GM19193 (cell line): ENCODE results near the gene CACNA1I.

Experiments used
- POLR2A ChIP-seq: IDR thresholded peaks from 4 replicates; pipeline ENCODE4 v1.6.1; 2011; ENCODE audit not compliant: insufficient read depth, insufficient read length; ENCODE audit errors: extremely low read depth

Gene CACNA1I

DNA sequence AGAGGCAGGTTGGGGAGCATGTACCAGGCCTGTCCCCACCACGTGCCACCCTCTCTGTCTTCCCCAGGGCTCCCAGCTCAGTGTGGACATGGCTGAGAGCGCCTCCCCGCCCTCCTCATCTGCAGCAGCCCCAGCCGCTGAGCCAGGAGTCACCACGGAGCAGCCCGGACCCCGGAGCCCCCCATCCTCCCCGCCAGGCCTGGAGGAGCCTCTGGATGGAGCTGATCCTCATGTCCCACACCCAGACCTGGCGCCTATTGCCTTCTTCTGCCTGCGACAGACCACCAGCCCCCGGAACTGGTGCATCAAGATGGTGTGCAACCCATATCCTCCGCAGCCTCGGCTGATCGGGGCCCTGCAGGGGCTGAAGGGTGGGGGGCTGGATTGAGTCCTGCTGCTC, at the start of gene CACNA1I:
Gene CACNA1I, plus strand, starts transcription at position 89 of the 400 bp plus-strand sequence. Its CDS starts 0 bp downstream, at position 89.
- no peak for TF ChIP-seq POLR2A

DNA sequence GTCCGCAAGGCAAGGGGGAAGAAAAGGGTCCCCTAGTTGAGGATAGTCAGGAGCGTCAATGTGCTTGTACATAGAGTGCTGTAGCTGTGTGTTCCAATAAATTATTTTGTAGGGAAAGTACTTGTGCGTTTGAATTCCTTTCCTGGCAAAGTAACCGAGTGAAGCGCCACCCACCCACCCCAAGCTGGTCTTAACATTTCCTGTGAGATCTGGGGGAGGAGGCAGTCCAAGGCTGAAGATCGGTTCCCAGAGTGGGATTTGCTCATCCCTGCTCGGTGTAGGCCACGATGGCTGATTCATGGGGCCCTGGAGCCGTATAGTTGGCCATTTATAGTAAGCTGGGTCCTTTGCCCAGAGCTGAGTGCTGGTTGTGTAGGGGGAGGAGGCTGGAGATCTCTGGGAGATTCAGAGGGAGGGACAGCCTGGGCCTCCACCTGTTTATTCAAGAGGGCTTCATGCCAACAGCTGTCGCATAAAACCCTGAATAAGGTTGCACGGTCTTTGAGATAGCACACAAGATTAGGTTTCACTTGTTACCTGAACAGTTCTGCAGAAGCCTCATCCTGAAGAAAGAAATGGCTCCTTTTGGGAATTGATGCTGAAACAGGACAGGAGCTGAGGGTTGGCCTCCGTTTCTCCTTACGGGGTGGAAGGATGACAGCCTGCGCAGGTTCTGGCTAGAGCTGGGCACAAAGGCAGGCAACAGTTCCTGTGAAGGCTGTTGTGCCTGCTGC, 47.8 kb upstream of the CACNA1I start:
- peak; percentile 68 for TF ChIP-seq POLR2A

DNA sequence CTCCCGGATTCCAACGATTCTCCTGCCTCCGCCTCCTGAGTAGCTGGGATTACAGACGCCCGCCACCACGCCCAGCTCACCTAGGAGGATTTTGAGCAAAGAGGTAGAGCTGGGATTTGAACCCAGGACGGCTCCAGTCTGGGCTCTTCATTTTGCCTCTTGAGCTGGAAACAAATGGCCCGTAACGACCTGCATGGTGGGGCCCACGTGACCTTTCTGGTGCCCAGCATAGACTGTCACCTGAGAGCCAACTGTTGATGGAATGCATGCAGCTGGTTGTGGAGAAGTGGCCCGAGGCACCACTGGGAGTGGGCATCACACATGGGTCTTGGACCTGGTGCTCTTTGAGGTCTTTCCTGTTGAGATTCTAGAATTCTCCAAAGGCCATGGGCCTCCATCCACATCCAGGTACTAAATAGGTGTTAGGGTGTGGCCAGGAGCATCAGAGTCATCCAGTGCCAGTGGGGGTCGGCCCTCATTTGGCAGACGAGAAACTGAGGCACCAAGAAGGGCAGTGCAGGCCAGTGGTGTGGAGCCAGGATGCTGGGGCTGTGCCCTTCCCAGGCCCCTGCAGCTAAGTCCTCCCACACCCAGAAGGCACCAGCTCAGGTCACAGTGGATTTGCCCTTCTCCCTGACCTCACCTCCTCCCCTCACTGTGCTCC, 46.3 kb upstream of the CACNA1I start:
- TF ChIP-seq POLR2A, result peak; percentile 51

DNA sequence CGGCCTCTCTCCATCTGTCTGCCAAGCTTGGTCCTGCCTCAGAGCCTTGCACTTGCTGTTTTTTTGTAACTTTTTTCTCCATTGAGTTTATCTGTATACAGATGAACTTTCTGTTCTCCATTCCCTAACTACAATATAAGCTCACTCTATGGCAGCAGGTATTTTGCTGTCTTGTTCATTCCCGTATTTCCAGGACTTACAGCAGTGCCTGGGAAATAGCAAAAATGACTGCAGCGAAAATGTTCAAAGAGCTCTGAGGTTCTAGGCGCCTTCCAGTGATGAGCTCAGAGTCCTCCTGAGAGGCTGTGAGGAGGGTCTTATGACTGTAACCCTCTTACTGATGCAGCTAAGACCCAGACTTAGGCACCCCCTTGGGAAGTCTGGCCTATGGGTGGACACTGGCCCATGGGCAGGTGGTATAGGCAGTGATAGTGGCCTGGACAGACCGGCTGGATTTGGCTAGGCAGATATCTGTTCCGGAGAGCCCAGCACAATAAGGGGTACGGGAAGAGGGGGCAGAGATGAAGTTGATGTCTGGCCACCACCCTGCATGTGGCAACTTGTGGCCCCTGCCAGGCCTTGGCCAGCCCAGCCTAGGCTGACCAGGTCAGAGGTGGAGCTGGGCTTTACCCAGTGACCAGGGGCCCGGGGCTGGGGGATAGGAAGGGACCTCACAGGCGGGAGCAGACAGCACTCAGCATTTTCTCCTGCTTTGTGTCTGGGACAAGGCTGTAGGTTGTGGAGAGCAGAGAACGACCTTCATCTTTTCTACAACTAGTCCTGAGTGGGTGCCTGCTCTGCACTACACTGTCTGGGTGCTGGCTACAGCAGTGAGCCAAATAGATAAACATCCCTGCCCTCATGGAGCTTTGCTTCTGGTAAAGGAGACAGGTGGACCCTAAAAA, 45.5 kb upstream of the CACNA1I start:
- TF ChIP-seq POLR2A, result peak; percentile 35

DNA sequence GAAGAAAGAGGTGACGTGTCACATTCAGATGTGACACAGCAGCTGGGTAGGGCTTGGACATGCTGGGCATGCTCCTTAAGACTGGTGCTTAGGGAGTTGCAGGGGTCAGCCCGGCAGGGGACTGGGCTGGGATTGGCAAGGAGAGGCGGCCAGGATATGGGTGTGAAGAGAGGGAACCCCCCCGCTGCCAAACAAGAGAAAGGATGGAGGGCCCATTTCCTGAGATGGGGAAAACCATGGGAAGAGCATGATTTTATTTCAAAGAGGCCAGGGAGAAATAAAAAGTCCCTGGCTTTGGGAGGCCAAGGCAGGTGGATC, 44.9 kb upstream of the CACNA1I start:
- no peak for TF ChIP-seq POLR2A

DNA sequence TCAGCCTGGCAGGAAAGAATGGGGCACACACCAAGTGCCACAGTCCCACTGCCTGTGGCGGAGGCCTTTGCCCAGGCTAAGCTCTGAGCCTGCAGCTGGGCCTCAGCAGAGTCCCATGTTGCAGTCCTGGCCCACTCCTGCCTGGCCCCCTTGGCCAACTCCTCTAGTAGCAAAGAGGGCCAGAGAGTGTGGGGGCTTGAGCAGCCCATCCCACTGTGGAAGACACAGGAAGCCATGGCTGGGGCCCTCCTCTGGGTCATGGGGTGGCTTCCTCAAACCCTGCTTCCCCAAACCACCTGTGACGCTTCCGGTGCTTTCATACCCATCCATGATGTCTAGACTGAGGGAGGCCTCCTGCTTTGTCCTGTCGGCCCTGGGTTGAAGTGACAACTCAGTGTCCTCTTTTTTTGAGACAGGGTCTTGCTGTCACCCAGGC, 43.8 kb upstream of the CACNA1I start:
- peak; percentile 38 for TF ChIP-seq POLR2A

DNA sequence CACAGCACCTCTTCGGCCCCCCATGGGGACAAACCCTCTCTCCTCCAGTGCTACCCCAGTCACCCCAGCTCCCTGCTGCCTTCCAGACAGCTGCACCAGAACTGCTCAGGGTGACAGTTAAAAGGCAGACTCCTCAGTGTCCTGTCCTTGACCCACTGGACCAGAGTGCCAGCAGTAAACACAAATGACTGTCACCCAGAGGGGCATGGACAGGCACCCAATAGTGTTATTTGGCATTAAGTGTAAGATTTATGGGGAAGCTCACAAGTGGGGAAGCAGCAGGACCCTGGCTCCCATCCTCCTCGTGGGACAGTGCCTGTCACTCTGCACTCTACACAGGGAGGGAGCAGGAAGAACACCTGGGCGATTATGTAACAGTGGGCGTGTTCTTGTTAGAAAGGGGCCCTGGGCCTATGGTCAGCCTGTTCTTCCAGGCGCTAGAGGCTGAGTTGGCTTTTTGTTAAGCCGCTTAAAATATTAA, 43.0 kb upstream of the CACNA1I start:
- no peak for TF ChIP-seq POLR2A

DNA sequence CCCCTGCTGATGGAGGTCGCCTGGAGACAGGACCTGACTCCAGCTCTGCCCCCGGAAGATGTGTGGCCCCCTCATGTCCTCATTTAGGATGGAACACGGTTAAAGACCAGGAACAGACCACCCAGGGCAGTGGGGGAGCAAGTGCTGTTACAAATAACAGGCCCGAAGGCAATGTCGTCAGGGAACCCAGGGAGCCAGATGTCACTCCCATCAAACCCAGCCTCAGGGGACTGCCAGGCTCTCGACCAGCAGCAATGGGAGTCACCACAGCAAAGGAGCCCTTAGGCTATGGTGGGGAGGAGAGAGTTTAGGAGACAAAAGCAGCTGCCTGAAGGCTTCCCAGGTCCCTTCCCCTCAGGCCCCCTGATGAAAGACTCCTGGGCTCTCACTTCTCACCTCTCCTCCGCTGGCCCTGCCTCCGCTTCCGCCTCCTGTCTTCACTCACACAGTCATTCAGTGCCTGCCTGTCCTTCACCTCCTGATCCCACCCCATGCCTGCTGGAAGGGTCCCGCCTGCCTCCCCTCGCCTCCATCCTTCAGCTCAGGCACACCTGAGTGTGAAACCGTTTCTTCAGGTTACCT, 42.4 kb upstream of the CACNA1I start:
- peak; percentile 8 for TF ChIP-seq POLR2A

DNA sequence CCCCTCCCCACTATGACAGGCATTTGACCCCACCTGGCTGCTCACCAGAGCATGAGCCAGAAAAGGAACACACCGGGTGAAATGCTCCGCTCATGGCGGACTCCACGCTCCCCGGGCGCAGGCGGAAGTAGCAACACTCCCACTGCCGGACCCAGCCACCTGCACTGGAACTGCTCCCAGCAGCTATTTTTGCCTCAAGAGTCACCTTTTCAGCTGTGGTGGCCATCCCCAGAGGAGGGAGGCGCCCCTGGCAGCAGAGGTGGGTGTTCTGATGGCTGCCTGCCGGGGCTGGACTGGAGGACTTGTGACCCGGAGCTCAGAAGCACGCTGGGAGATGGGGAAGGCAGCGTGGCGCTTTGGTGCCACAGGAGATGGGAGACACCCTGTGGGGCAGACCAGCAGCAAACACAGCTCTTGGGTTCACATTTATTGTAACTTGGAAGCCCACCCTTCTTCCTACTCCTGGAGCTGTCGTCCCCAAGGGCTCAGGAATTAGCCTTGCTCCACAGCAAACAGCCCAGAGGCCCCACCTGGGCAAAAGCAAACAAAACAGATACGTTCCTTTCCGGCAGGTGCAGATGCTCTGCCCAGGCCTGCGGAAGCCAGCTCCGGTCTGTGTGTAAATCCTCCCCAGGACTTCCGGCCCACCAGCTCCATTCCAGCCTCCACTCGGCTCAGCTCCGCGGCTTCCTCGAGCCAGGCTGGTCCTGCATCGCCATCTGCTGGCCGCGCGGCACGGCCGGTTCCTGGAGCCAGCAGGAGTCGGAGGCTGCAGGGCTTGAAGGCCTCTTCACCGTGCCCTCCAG, 41.7 kb upstream of the CACNA1I start:
- peak; percentile 31 for TF ChIP-seq POLR2A

DNA sequence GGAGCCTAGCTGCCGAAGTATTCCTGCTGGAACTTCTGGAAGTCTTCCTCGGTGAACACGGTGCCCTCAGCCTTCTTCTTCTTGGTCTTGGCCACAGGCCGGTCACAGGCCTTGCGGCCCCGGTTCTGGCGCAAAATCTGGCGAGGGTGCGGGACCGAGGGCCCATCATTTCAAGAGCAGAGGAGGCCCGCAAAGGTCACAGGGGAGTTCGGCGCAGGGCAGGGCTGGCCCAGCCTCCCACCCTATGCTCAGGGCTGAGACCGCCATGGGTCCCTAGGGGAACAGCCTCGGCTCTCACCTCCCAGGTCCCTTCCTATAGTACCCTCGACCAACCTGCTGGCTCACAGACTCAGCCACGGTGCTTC, 41.1 kb upstream of the CACNA1I start:
- no peak for TF ChIP-seq POLR2A

DNA sequence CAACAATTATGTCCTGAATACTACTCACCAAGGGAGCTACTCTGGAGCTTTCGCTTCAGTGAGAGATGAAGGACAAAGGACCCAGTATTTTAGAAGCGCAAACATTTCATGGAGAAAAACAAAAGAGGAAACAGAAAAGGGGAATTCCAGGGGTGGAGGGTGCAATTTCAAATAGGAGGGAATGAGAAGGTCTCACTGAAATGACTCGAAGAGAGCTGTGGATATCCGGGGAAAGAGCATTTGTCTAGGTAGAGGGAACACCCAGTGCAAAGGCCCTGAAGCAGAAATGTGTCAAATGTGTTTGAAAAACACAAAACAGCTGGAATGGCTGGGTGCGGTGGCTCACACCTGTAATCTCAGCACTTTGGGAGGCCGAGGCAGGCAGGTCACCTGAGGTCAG, 40.4 kb upstream of the CACNA1I start:
- TF ChIP-seq POLR2A, result no peak

DNA sequence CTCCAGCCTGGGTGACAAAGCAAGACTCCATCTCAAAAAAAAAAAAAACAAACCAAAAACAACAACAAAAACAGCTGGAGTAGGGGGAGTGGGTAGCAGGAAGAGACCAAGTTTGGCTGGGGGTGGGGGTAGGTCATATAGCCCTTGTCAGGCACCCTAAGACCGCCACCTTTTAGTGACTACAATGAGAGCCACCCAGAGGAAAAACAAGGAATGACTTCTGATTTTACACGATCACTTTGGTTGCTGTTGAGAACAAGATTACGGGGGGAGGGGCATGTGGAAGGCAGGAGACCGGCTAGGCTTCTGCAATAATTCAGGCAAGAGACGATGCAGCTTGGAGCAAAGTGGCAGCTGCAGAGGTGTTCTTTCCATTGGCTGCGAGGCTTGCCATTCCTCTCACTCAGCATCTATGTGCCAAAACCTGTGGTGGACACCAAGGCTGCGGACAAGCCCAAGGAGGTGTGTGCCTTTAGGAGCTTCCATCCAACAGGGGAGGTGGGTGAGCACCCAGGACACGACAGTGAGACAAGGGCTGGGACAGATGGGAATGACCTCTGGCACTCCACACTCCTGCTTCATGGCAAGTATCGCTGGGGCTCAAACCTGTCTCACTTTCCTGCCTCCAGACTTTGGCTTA, 39.7 kb upstream of the CACNA1I start:
- no peak for TF ChIP-seq POLR2A

DNA sequence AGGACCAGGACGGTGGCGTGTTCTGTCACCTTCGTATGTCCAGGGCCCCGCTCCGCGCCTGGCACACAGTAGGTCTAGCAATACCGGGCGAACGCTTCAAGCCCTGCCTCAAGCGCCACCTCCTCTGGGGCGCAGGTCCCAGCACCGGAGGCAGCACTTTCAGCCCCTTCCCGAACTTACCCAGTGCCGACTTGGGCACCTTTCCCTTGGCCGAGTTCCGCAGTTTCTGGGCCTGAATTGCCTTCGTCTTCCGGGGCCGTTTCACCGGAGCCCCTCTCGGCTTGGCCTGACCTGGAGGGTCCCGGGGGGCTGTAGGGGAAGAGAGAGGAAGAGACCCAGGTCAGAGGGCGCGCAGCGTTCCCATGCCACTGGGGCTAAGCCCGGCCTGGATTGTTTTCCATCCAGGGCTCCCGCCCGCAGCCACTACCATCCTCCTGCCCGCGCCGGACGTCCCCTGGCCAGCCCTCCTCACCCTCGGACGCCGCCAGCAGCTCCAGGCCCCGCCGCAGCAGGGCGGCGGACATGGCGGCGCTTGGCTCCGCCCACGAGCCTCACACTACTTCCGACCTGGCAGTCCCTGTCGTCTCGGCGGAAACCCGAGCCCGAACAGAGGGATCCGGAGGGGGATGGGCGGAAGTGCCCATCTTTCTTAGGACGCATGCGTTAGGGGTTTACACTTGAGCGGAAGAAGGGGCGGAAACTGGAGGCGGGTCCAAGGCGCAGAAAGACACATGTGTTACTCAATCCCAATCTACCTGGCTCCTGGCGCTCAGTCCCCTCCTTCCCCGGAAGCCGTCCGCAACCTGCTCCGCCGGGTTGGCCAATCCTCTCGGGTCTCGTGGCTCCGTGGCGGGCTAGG, 38.1 kb upstream of the CACNA1I start, which contains the start of gene RPS19BP1:
Gene RPS19BP1, minus strand, starts transcription at position 534 of the 859 bp plus-strand sequence. Its CDS starts 10 bp downstream, at position 524.
- peak; percentile 98 for TF ChIP-seq POLR2A

DNA sequence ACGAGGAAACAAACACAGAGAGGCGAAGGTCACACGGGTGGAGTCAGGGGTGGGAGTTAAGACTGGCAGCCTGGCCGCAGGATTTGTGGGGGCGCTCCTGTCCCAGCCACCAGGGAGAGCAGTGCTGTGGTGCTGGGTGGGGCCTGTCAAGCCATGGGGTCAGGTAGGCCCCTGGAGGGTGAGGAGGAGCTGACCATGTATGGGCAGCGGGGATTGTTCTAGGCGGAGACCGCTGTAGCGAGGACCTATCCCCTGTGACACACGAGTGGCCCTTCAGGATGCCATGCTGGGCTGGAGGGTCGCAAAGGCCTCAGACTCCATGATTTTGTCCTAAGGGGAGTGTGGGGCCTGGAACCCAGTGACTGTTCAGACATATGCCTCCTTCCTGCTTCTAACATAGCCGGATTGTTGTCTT, 36.5 kb upstream of the CACNA1I start:
- TF ChIP-seq POLR2A, result no peak
